Prostate gland (tissue), 2 donors: ENCODE data around the gene PGBD5.

ENCODE experiments used
- CTCF ChIP-seq, 4 experiments: fragments of 200-600 bp in 2 of 4; fragments of 450-650 bp in 2 of 4; sonication (generic) in 2 of 4; IDR thresholded peaks; 1 replicate in 3 of 4; 2 replicates in 1 of 4; pipeline ENCODE4 v1.5.1; 2016 to 2019; ENCODE audit warnings: antibody characterized with exemption in 4 of 4, mild to moderate bottlenecking in 2 of 4, moderate library complexity in 2 of 4
- POLR2A ChIP-seq: fragments of 450-650 bp; IDR thresholded peaks from one replicate; pipeline ENCODE4 v1.6.1; 2016; ENCODE audit warnings: antibody characterized with exemption, mild to moderate bottlenecking
- POLR2AphosphoS5 ChIP-seq: sonication (generic); formaldehyde crosslinking; IDR thresholded peaks from one replicate; pipeline ENCODE4 v1.6.1; 2017; ENCODE audit warnings: antibody characterized with exemption

GRCh38 chr1:230285351-230285750 lies 140.8 kb downstream of the PGBD5 start:
- TF ChIP-seq CTCF (IDR thresholded peaks at IDR 0.05) (no peak), POLR2A (no peak), POLR2AphosphoS5 (no peak)
